ENCODE data around the gene ATOH8. TPM values are rescaled to one million over a fixed set of nuclear protein-coding genes. Genes with fewer than 3 reads are reported as not detected.

The ATOH8 gene
- total RNA-seq, 1 donor from 2014 or later: 13.8 TPM

DNA sequence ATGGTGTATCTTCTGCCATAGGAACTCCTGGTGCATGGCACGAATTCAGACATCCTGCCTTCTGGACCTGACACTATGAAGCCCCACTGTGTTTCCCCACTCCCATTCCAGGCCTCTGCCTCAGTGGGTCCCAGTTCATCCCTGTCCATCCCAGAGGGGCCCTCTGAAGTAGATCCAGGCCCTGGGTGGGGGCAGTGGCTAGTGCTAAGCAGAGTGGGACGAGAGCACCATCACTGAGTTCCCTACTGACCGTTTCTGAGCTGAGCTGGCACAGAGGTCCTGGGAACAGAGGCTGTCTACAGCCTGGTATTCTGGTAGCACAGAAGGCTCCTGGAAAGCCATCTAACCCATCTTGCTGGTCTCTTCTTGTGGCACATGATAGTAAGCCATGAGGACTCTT is 54.0 kb downstream of the ATOH8 start:
- TF ChIP-seq, protein P1, sequence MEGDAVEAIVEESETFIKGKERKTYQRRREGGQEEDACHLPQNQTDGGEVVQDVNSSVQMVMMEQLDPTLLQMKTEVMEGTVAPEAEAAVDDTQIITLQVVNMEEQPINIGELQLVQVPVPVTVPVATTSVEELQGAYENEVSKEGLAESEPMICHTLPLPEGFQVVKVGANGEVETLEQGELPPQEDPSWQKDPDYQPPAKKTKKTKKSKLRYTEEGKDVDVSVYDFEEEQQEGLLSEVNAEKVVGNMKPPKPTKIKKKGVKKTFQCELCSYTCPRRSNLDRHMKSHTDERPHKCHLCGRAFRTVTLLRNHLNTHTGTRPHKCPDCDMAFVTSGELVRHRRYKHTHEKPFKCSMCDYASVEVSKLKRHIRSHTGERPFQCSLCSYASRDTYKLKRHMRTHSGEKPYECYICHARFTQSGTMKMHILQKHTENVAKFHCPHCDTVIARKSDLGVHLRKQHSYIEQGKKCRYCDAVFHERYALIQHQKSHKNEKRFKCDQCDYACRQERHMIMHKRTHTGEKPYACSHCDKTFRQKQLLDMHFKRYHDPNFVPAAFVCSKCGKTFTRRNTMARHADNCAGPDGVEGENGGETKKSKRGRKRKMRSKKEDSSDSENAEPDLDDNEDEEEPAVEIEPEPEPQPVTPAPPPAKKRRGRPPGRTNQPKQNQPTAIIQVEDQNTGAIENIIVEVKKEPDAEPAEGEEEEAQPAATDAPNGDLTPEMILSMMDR (IDR thresholded peaks at IDR 0.05; ENCODE audit: unreplicated experiment): no peak
- H3K27ac Mint-ChIP-seq: no peak overlapping the region
- no peaks in the 10 kb centered on the region for H3K27me3 Mint-ChIP-seq (ENCODE audit: low read depth)
- no peaks in the 10 kb centered on the region for H3K36me3 Mint-ChIP-seq
- H3K4me1 Mint-ChIP-seq: peaks cover 5% of the 10 kb centered on the region
- peak in 1 of 2 experiments; percentile 20 for DNase-seq (ENCODE audit: low spot score in 2 of 2, unreplicated experiment in 2 of 2)
- H3K4me3 Mint-ChIP-seq: no peak overlapping the region
- H3K9me3 Mint-ChIP-seq: no peaks in the 10 kb centered on the region

DNA sequence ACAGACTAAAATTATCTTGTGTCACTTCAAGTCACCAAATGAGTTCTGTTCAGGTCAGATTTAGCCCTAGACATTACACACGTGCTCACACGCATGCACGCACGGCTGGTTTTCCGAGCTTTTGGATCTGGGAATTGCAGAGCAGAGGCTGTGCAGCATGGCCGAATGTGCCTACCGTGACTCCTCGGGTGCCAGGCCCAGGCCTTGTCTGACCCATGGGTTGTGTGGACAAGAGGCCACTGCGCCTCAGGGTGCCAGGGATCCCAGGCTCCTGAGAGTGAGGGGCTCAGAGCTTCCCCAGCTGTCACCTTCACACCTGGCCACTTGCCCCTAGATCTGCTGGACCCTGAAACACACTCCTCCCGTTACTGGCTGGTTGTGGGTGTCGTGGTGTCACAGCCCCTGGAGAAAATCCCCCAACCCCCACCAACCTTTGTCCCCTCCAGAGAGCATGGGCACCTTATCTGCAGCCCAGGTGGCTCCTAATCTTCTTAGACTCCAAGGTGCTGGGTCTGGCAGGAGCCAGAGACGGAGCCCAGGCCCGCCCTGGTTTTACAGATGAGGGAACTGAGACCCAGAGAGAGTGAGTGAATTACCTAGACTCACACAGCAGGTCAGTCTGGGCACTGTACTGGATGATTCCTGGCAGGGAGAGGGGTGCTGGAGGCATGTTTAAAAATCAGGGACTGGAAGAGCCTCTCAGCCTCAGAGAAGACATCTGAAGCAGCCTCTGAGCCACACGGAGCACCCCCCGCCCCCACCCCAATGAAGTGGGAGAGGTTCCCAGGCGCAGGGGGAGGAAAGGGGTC is 56.8 kb downstream of the ATOH8 start:
- H3K27ac Mint-ChIP-seq: peak overlapping the region; percentile 25
- no peaks in the 10 kb centered on the region for H3K9me3 Mint-ChIP-seq
- no peak overlapping the region for H3K4me3 Mint-ChIP-seq
- peaks cover 2% of the 10 kb centered on the region for H3K27me3 Mint-ChIP-seq (ENCODE audit: low read depth)
- DNase-seq (ENCODE audit: low spot score in 2 of 2, unreplicated experiment in 2 of 2): peak in 1 of 2 experiments; percentile 35
- peaks cover 9% of the 10 kb centered on the region for H3K4me1 Mint-ChIP-seq
- H3K36me3 Mint-ChIP-seq: no peaks in the 10 kb centered on the region
- TF ChIP-seq, protein P1 (IDR thresholded peaks at IDR 0.05; ENCODE audit: unreplicated experiment): no peak

DNA sequence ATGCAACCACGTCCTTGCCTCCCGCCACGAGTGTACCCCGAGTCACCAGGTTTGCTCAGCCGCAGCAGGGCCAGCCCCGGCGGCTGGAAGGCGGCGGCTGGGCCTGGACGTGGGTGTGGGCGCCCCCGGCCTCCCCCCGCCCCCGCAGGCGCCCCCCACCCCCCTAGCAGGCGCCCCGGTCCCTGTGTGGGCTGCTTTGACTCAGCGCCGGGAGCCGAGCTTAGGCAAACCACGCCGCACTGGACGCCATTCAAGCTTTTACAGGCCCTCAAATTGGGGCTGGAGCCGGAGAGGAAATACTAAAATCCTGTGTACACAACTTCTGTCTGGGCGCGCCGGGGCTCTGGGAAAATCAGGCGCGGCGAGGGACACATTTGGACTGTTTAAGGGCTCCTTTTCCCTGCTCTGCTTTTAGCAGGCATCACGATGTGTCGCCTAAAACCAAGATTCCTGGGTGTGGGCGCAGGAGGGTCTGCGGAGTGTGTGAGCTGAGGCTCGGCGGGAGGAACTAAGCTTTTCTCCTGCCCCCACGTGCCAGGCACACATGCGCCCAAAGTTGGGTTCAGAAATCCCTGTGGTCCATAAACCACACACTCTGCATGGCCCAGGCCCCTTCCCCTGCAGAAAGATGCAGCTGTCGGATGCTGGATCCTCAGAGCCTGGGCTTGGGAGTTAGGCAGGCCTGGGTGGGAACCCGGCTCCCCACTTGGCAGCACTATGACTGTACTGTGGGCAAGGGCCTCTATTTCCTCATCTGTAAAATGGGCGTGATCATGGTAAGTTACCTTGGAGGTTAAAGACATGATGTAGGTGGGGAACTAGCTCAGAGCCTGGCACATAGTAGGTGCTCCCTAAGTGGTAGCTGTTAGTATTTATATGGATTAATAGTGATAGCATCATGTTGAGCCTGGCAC is 57.6 kb downstream of the ATOH8 start:
- no peak for DNase-seq (ENCODE audit: low spot score in 2 of 2, unreplicated experiment in 2 of 2)
- Mint-ChIP-seq H3K27me3 (ENCODE audit: low read depth) (peaks cover 4% of the 10 kb centered on the region), H3K9me3 (no peaks in the 10 kb centered on the region), H3K4me1 (peaks cover 9% of the 10 kb centered on the region), H3K4me3 (no peak overlapping the region), H3K27ac (no peak overlapping the region), H3K36me3 (no peaks in the 10 kb centered on the region)
- TF ChIP-seq, protein P1 (IDR thresholded peaks at IDR 0.05; ENCODE audit: unreplicated experiment): no peak

DNA sequence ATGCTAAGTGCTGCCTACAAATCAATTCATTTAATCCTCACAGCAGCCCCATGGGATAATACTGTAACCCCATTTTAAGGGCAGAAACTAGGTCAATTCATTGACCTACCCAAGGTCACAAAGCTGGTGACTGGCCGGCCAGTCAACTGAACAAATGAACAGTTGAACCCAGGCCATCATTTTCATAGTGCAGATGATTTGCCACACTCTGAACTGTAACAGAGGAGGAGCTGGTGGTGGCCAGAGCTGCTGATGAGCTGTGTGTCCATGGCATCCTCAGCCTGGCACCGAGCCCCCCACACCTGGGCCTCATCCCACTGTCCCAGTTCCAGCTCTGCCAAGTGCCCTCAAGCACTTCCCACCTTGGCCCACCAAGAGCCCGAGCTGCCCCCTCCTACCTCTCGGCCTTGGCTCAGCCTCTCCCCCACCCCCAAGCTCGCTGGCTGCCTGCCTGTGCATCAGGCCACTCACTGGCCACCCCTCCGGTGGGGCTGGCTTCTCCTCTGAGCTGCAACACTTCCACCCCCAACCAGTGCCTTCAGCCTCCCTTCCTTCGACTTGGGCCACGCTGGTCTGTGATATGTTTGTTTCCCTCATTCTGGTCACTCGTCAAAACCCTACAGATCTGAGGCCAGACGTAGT is 58.4 kb downstream of the ATOH8 start:
- H3K4me3 Mint-ChIP-seq: no peak overlapping the region
- H3K27me3 Mint-ChIP-seq (ENCODE audit: low read depth): peaks cover 4% of the 10 kb centered on the region
- no peak overlapping the region for H3K27ac Mint-ChIP-seq
- H3K4me1 Mint-ChIP-seq: peaks cover 9% of the 10 kb centered on the region
- no peaks in the 10 kb centered on the region for H3K36me3 Mint-ChIP-seq
- H3K9me3 Mint-ChIP-seq: no peaks in the 10 kb centered on the region
- no peak for DNase-seq (ENCODE audit: low spot score in 2 of 2, unreplicated experiment in 2 of 2)
- TF ChIP-seq, protein P1 (IDR thresholded peaks at IDR 0.05; ENCODE audit: unreplicated experiment): no peak

DNA sequence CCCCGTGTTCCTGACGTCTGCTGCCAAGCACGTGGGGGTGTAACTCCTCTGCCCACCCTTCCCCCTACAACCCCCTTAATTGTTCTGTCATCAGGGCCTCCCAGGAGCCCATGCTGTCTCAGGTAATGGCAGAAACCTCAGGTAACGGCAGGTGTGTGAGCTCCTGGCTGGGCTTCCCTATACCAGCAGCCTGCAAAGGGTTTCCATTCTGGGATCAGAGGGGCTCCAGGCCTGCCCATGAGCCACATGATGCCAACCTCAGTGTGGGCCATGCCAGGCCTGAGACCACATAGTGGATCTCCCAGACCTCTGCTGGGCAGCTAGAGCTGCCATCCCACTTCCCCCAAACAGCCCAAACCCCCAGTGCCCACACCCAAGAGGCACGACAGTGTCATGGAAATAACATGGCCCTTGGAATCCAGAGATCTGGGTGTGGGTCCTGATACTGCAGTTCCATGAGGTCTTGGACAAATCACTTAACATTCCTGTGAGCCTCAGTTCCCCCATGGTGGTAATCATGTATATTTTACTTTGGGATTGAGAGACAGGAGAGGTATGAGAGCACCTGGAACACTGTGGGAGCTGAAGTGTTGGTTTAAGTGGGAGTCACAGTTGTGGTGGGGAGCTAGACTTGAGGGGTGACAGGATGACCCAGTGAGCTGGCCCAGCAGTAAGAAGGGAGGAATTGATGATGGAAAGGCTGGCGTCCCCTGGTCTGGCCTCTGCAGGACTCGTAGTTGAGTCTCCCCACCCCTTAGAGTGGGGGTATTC is 59.6 kb downstream of the ATOH8 start:
- DNase-seq (ENCODE audit: low spot score in 2 of 2, unreplicated experiment in 2 of 2): no peak
- TF ChIP-seq, protein P1 (IDR thresholded peaks at IDR 0.05; ENCODE audit: unreplicated experiment): no peak
- Mint-ChIP-seq H3K4me1 (peaks cover 9% of the 10 kb centered on the region), H3K9me3 (no peaks in the 10 kb centered on the region), H3K27me3 (ENCODE audit: low read depth) (peaks cover 11% of the 10 kb centered on the region), H3K27ac (no peak overlapping the region), H3K36me3 (no peaks in the 10 kb centered on the region), H3K4me3 (no peak overlapping the region)

Measured in mesothelial cell of epicardium (in vitro differentiated cells).